GM11168 (cell line): Measurements from ENCODE around the gene TAF1B.
"Not testable (repeated sequence)": the region's sequence is repeated elsewhere in the genome, so short reads cannot be mapped to it uniquely, and the experiment has no call there.

Experiments
- in situ Hi-C: fragments of 300-500 bp; cut with MboI; formaldehyde crosslinking; loops from one replicate; pipeline ENCODE4 v1.12.0; 2022; ENCODE audit warnings: low sequenced_read_pairs; ENCODE audit not compliant: unreplicated experiment

TAF1B gene

GRCh38 chr2:9912468-9912867 is 69.2 kb downstream of the TAF1B start:
- in situ Hi-C loops = no loop called here

GRCh38 chr2:9914384-9915065 is 71.3 kb downstream of the TAF1B start:
- in situ Hi-C loops = no loop called here

- in situ Hi-C loops = no loop called here
Measured at GRCh38 chr2:9918275-9918674, 75.0 kb downstream of the TAF1B start.

GRCh38 chr2:9919512-9919911 is 76.2 kb downstream of the TAF1B start:
- in situ Hi-C loops = no loop called here

GRCh38 chr2:9927020-9927419 is 83.7 kb downstream of the TAF1B start:
- in situ Hi-C loops = not testable (repeated sequence)

GRCh38 chr2:9937258-9937657 is 94.0 kb downstream of the TAF1B start:
- in situ Hi-C loops = no loop called here

GRCh38 chr2:9937968-9938367 is 94.7 kb downstream of the TAF1B start:
- in situ Hi-C loops = no loop called here

GRCh38 chr2:9939587-9940485 is 96.6 kb downstream of the TAF1B start:
- in situ Hi-C loops = no loop called here

- in situ Hi-C loops = no loop called here
Measured at GRCh38 chr2:9941196-9941995, 98.1 kb downstream of the TAF1B start.

- in situ Hi-C loops = no loop called here
Measured at GRCh38 chr2:9941996-9942390, 98.7 kb downstream of the TAF1B start.

- in situ Hi-C loops = no loop called here
Measured at GRCh38 chr2:9944330-9944758, 101.1 kb downstream of the TAF1B start.

GRCh38 chr2:9945596-9945995 is 102.3 kb downstream of the TAF1B start:
- in situ Hi-C loops = no loop called here

GRCh38 chr2:9946076-9946475 is 102.8 kb downstream of the TAF1B start:
- in situ Hi-C loops = no loop called here

- in situ Hi-C loops = no loop called here
Measured at GRCh38 chr2:9946818-9947217, 103.5 kb downstream of the TAF1B start.

GRCh38 chr2:9948721-9949120 is 105.4 kb downstream of the TAF1B start:
- in situ Hi-C loops = no loop called here

- in situ Hi-C loops = no loop called here
Measured at GRCh38 chr2:9949239-9949991, 106.1 kb downstream of the TAF1B start.

GRCh38 chr2:9949992-9950520 is 106.8 kb downstream of the TAF1B start:
- in situ Hi-C loops = no loop called here

GRCh38 chr2:9950521-9951271 is 107.4 kb downstream of the TAF1B start:
- in situ Hi-C loops = no loop called here

GRCh38 chr2:9951272-9951521 is 107.9 kb downstream of the TAF1B start:
- in situ Hi-C loops = no loop called here
